Measurements from ENCODE around the gene TMTC3.

The TMTC3 gene

GRCh38 chr12:88228720-88229119 lies 86.6 kb downstream of the TMTC3 start:
- no peak for DNase-seq

- DNase-seq: no peak
Measured at GRCh38 chr12:88230271-88230670, 88.2 kb downstream of the TMTC3 start.

GRCh38 chr12:88235183-88235833 lies 93.2 kb downstream of the TMTC3 start:
- no peak for DNase-seq

GRCh38 chr12:88237954-88238353 lies 95.8 kb downstream of the TMTC3 start:
- DNase-seq: peak; percentile 24

- DNase-seq: no peak
Measured at GRCh38 chr12:88238406-88238805, 96.3 kb downstream of the TMTC3 start.

GRCh38 chr12:88241862-88242570 lies 99.9 kb downstream of the TMTC3 start:
- DNase-seq: no peak

- no peak for DNase-seq
Measured at GRCh38 chr12:88242571-88242925, 100.4 kb downstream of the TMTC3 start.

GRCh38 chr12:88242939-88243338 lies 100.8 kb downstream of the TMTC3 start:
- no peak for DNase-seq

GRCh38 chr12:88243982-88244381 lies 101.9 kb downstream of the TMTC3 start:
- DNase-seq: no peak

- DNase-seq: no peak
Measured at GRCh38 chr12:88245905-88246304, 103.8 kb downstream of the TMTC3 start.

GRCh38 chr12:88247241-88247643 lies 105.1 kb downstream of the TMTC3 start:
- no peak for DNase-seq

- no peak for DNase-seq
Measured at GRCh38 chr12:88248606-88249005, 106.5 kb downstream of the TMTC3 start.
